Smooth muscle cell of trachea (primary cell): ENCODE measurements around the gene INVS. TPM values are rescaled to one million over a fixed set of nuclear protein-coding genes. Genes with fewer than 3 reads are reported as not detected.

Experiments
- total RNA-seq: library from RNA; depleted of rRNA; stranded (reverse); fragments of >200 nt; gene quantifications from 2 replicates; pipeline ENCODE4 v1.2.1, GENCODE V29; 2014

The INVS gene
- total RNA-seq = 29.8 and 34.2 TPM in 2 replicates

DNA sequence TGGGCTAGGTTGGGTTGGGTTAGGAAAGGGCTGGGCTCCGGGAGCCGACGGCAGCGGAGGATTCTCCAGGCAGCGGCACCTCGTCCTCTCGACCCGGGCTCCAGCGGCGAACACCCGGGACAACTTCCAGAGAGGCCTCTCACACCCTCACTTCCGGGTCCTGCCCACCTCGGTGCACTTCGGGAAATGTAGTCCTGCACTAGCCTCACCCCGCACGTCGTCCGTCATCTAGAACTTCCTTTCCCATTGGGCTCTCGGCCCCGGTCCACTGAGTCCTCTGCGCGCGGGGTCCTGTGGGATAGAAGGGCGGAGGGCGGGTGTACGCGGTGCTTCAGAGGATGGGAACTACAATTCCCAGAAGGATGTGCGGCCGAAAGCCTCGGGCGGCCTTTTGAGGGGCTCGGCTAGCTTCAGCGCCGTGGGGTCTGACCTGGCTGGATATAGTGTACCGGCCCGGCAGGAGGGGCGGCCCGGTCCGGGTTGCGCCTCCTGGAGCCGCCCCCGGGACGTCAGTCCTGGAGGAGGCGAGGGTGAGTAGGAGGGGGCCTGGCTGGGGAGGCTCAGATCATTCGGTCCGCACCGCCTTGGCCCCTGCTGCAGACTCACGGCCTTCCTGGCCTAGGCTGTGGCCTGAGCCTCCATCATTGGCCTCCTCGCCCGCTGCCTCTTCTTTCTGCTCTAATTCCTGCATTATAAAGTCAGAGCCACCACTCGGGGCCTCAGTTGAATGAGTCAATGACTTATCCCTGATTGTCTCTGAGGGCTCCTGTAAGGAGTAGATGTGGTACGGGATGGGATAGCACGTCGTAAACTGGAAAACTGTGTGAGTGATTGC lies at the start of gene INVS, which contains the start of gene ERP44:
Gene INVS, plus strand, starts transcription at position 357 of the 835 bp plus-strand sequence. CDS start 5,279 bp downstream, outside the sequence.
Gene ERP44, minus strand, starts transcription at position 114 of the 835 bp plus-strand sequence. CDS start 160 bp downstream, outside the sequence.

Other genes starting within 250 kb of the INVS start
- 21.8 and 28.1 TPM in 2 replicates for gene STX17, start 192.6 kb upstream of the INVS start, total RNA-seq
- 9.1 and 12.2 TPM in 2 replicates for gene ERP44, start 243 bp upstream of the INVS start, total RNA-seq